Upper lobe of right lung (tissue), 1 donor: ENCODE data around the gene RNASE8. TPM values are rescaled to one million over a fixed set of nuclear protein-coding genes. Genes with fewer than 3 reads are reported as not detected.
A peak's percentile ranks its signal among the peaks of the same experiment; 100 is the strongest.

Experiments used
- ATAC-seq: fragments of 200-7000 bp; cut with Tn5 transposase; one replicate; pipeline ENCODE4 v1.9.1; 2020; ENCODE audit warnings: mild to moderate bottlenecking, moderate library complexity
- DNase-seq: peaks from one replicate; pipeline ENCODE4 v3.0.0-alpha.2; 2020
- H3K27ac ChIP-seq: fragments of 200-600 bp; one replicate; pipeline ENCODE4 v1.8.0; 2022
- H3K27me3 ChIP-seq: fragments of 200-600 bp; one replicate; pipeline ENCODE4 v1.8.0; 2022; ENCODE audit warnings: mild to moderate bottlenecking
- H3K36me3 ChIP-seq: fragments of 200-600 bp; one replicate; pipeline ENCODE4 v1.8.0; 2022
- H3K4me1 ChIP-seq: fragments of 200-600 bp; one replicate; pipeline ENCODE4 v1.8.0; 2022
- H3K4me3 ChIP-seq: fragments of 200-600 bp; one replicate; pipeline ENCODE4 v1.8.0; 2022; ENCODE audit warnings: mild to moderate bottlenecking
- H3K9me3 ChIP-seq: fragments of 200-600 bp; one replicate; pipeline ENCODE4 v1.8.0; 2022
- CTCF ChIP-seq: fragments of 200-600 bp; IDR thresholded peaks from one replicate; pipeline ENCODE4 v1.8.0; 2022; ENCODE audit warnings: antibody characterized with exemption
- intact Hi-C: fragments of 100-400 bp; cut with DNase I; formaldehyde crosslinking; loops from one replicate; pipeline ENCODE4 v1.11.0; 2022
- total RNA-seq: library from RNA; stranded (reverse); fragmentation: NEBNext Ultra II Directional; extraction: Animal tissue kit (Norgen Biotek cat#: 25700); gene quantifications from one replicate; pipeline ENCODE4 v1.2.1, GENCODE V29; 2021
- donor health status: DM: no; HTN: yes; CAD: no; lungs with severe emphysema.

RNASE8 gene
- total RNA-seq, 1 donor from 2014 or later = not detected

GRCh38 chr14:21078726-21079125, 21.1 kb downstream of the RNASE8 start:
- Histone ChIP-seq H3K27me3 (no peaks in the 10 kb centered on the region), H3K36me3 (peaks cover 69% of the 10 kb centered on the region), H3K4me3 (no peak overlapping the region), H3K27ac (no peak overlapping the region), H3K4me1 (no peaks in the 10 kb centered on the region), H3K9me3 (no peaks in the 10 kb centered on the region)
- intact Hi-C loops = no loop called here
- ATAC-seq (no peak), DNase-seq (no peak)
- TF ChIP-seq CTCF = no peak

GRCh38 chr14:21081521-21082142, 24.0 kb downstream of the RNASE8 start:
- no peak for ATAC-seq
- Histone ChIP-seq H3K4me3 (no peak overlapping the region), H3K36me3 (peaks cover 68% of the 10 kb centered on the region), H3K27me3 (no peaks in the 10 kb centered on the region), H3K9me3 (no peaks in the 10 kb centered on the region), H3K4me1 (peaks cover 14% of the 10 kb centered on the region), H3K27ac (no peak overlapping the region)
- intact Hi-C loops = no loop called here
- no peak for TF ChIP-seq CTCF
- DNase-seq = no peak

- Histone ChIP-seq H3K9me3 (no peaks in the 10 kb centered on the region), H3K4me1 (peaks cover 14% of the 10 kb centered on the region), H3K4me3 (no peak overlapping the region), H3K27ac (no peak overlapping the region), H3K36me3 (peaks cover 75% of the 10 kb centered on the region), H3K27me3 (no peaks in the 10 kb centered on the region)
- DNase-seq = no peak
- intact Hi-C loops = no loop called here
- no peak for ATAC-seq
- no peak for TF ChIP-seq CTCF
These were observed 26.1 kb downstream of the RNASE8 start for GRCh38 chr14:21083565-21084325.

- intact Hi-C loops = no loop called here
- peaks cover 14% of the 10 kb centered on the region for H3K4me1 ChIP-seq
- H3K4me3 ChIP-seq = no peak overlapping the region
- H3K9me3 ChIP-seq = no peaks in the 10 kb centered on the region
- peaks cover 75% of the 10 kb centered on the region for H3K36me3 ChIP-seq
- no peak for TF ChIP-seq CTCF
- H3K27me3 ChIP-seq = no peaks in the 10 kb centered on the region
- DNase-seq = no peak
- no peak for ATAC-seq
- peak overlapping the region; percentile 63 for H3K27ac ChIP-seq
These were observed 26.8 kb downstream of the RNASE8 start for GRCh38 chr14:21084396-21084795.

GRCh38 chr14:21084998-21085853, 27.6 kb downstream of the RNASE8 start:
- Histone ChIP-seq H3K4me3 (no peak overlapping the region), H3K4me1 (peaks cover 14% of the 10 kb centered on the region), H3K27ac (peak overlapping the region; percentile 63), H3K27me3 (no peaks in the 10 kb centered on the region), H3K9me3 (no peaks in the 10 kb centered on the region), H3K36me3 (peaks cover 76% of the 10 kb centered on the region)
- no peak for TF ChIP-seq CTCF
- intact Hi-C loops = no loop called here
- peak; percentile 80 for DNase-seq
- ATAC-seq = peak; percentile 73
